Activated T-helper 2 cell treated with anti-CD3 and anti-CD28 coated beads, Interferon-gamma antibody, Interleukin-2, Interleukin-4, amounts not matched to agents 10 μg/mL and 5 μg/mL and 100 μg/mL, durations not matched to agents 14 hours and 24 hours and 36 hours (primary cell): ENCODE results near the gene NFKBIL1. TPM values are rescaled to one million over a fixed set of nuclear protein-coding genes. Genes with fewer than 3 reads are reported as not detected.
"Not testable (repeated sequence)": the region's sequence is repeated elsewhere in the genome, so short reads cannot be mapped to it uniquely, and the experiment has no call there.

Source experiments
- DNase-seq: peaks from one replicate; pipeline ENCODE4 v3.0.0; 2021; ENCODE audit warnings: low spot score
- H3K27ac Mint-ChIP-seq: one replicate; pipeline ENCODE4 v1.8.0; 2021; ENCODE audit warnings: mixed read lengths
- H3K27me3 Mint-ChIP-seq: one replicate; pipeline ENCODE4 v1.8.0; 2021; ENCODE audit warnings: low read depth, mixed read lengths
- H3K36me3 Mint-ChIP-seq: one replicate; pipeline ENCODE4 v1.8.0; 2021; ENCODE audit warnings: low read depth, mixed read lengths
- H3K4me1 Mint-ChIP-seq: one replicate; pipeline ENCODE4 v1.8.0; 2021; ENCODE audit warnings: low read depth, mixed read lengths
- H3K4me3 Mint-ChIP-seq: one replicate; pipeline ENCODE4 v1.8.0; 2021; ENCODE audit warnings: low read depth, mild to moderate bottlenecking, moderate library complexity, mixed read lengths
- H3K9me3 Mint-ChIP-seq: one replicate; pipeline ENCODE4 v1.8.0; 2021; ENCODE audit warnings: mixed read lengths
- intact Hi-C: fragments of 100-400 bp; cut with micrococcal nuclease; formaldehyde crosslinking; loops from one replicate; pipeline ENCODE4 v1.15.1; 2023
- total RNA-seq: library from RNA; stranded (reverse); gene quantifications from 2 replicates; pipeline ENCODE4 v1.2.3, GENCODE V29; 2022

Gene NFKBIL1
- total RNA-seq, 1 donor from 2014 or later = 17.6 TPM

- Mint-ChIP-seq H3K27ac (peak overlapping the region; percentile 89), H3K4me1 (peaks cover 57% of the 10 kb centered on the region), H3K9me3 (no peaks in the 10 kb centered on the region), H3K36me3 (peaks cover 36% of the 10 kb centered on the region), H3K27me3 (no peaks in the 10 kb centered on the region), H3K4me3 (peak overlapping the region; percentile 97)
- no peak for DNase-seq
- intact Hi-C loops = loop anchor here (1.0 kb wide), 2 partner anchors 16 to 30 kb away; no protein-coding TSS in a partner anchor
These were observed 34.2 kb downstream of the NFKBIL1 start for GRCh38 chr6:31581434-31582229.

GRCh38 chr6:31582230-31582643 lies 34.8 kb downstream of the NFKBIL1 start, which contains the start of gene LTB:
Gene LTB, minus strand, starts transcription at chr6:31582424. Its CDS starts 7 bp downstream, at chr6:31582417.
- Mint-ChIP-seq H3K4me3 (peak within 1 kb of the TSS; percentile 97), H3K27ac (peak within 1 kb of the TSS; percentile 89), H3K4me1 (peaks cover 58% of the 10 kb centered on the region), H3K9me3 (no peaks in the 10 kb centered on the region), H3K36me3 (peaks cover 29% of the 10 kb centered on the region), H3K27me3 (no peaks in the 10 kb centered on the region)
- DNase-seq = no peak
- intact Hi-C loops = no loop called here

- peak; percentile 38 for DNase-seq
- peaks cover 47% of the 10 kb centered on the region for H3K4me1 Mint-ChIP-seq
- H3K27me3 Mint-ChIP-seq = no peaks in the 10 kb centered on the region
- no peaks in the 10 kb centered on the region for H3K9me3 Mint-ChIP-seq
- H3K27ac Mint-ChIP-seq = peak overlapping the region; percentile 85
- H3K4me3 Mint-ChIP-seq = peak overlapping the region; percentile 62
- intact Hi-C loops = no loop called here
- H3K36me3 Mint-ChIP-seq = peaks cover 12% of the 10 kb centered on the region
These were observed 38.1 kb downstream of the NFKBIL1 start for GRCh38 chr6:31585491-31585890.

DNA sequence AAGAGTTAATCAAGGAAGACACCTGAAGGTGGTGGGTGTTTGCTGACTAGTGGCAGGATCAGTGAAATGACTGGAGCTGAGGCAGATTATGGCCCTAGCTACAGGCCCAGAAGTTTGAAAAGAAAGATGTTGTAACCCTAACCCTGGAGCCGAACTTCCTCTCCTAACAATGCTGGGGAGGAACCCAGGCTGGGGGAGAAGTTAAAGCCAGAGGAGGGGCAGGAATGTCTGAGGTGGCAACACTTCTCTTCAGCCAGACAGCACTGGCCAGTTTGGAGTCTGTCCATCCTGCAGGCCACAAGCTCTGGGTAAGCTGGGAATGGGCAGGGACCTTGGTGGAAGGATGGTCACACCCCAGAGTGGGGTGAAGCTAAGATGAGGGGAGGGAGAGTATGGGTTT lies 38.6 kb downstream of the NFKBIL1 start, which contains the start of gene LST1:
Gene LST1, plus strand, starts transcription at position 270 of the 400 bp plus-strand sequence. CDS start 1,023 bp downstream, outside the sequence.
- Mint-ChIP-seq H3K9me3 (no peaks in the 10 kb centered on the region), H3K27ac (peak within 1 kb of the TSS; percentile 85), H3K4me3 (peak within 1 kb of the TSS; percentile 75), H3K36me3 (peaks cover 8% of the 10 kb centered on the region), H3K4me1 (peaks cover 45% of the 10 kb centered on the region), H3K27me3 (no peaks in the 10 kb centered on the region)
- intact Hi-C loops = no loop called here
- no peak for DNase-seq

- Mint-ChIP-seq H3K9me3 (no peaks in the 10 kb centered on the region), H3K36me3 (peaks cover 4% of the 10 kb centered on the region), H3K27me3 (no peaks in the 10 kb centered on the region), H3K4me1 (peaks cover 43% of the 10 kb centered on the region), H3K4me3 (peak overlapping the region; percentile 75), H3K27ac (peak overlapping the region; percentile 85)
- DNase-seq = no peak
- intact Hi-C loops = no loop called here
These were observed 39.3 kb downstream of the NFKBIL1 start for GRCh38 chr6:31586599-31587281.

GRCh38 chr6:31587791-31588777 lies 40.7 kb downstream of the NFKBIL1 start:
- DNase-seq = no peak
- H3K36me3 Mint-ChIP-seq = peaks cover 4% of the 10 kb centered on the region
- intact Hi-C loops = no loop called here

DNA sequence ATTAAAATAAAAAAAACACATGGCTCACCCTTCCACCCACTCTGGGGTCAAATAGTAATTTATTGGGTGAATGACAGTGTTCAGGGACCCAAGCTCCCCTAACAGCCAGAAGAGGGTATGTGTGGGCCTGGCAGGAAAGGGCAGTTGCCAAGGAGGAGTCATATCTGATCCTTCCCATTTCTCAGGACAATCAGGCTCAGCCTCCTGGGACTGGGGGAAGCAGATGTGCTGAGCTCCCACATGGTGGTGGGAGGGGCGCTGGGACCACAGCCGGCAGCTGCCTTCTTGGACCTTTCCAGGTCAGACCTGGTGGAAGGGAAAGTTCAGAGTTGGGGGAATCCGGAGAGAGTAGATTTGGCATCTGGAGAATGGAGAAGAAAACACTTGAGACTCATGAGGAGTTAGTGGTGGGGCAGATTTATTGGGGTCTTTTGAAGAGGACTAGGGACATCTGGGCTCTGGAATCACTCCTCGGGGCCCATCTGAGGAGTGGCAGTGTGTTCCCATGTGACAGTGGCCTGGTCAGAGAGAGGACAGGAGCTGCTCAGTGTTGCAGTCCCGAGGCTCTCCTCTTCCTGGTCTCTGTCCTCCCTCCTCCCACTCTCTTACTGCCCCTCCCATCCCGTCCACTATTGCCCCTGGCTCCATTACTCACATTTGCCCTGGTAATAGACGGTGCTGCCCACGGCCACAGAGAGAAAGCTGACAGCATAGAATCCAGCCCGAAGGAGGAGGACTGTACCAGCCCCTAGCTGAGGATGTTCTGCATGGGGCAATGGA lies 41.7 kb downstream of the NFKBIL1 start:
- peak overlapping the region; percentile 9 for H3K27ac Mint-ChIP-seq
- no peaks in the 10 kb centered on the region for H3K9me3 Mint-ChIP-seq
- no peak overlapping the region for H3K4me3 Mint-ChIP-seq
- peaks cover 4% of the 10 kb centered on the region for H3K36me3 Mint-ChIP-seq
- H3K27me3 Mint-ChIP-seq = no peaks in the 10 kb centered on the region
- peaks cover 44% of the 10 kb centered on the region for H3K4me1 Mint-ChIP-seq
- DNase-seq = no peak
- intact Hi-C loops = no loop called here

More at GRCh38 chr6:31587791-31588777, 40.7 kb downstream of the NFKBIL1 start:
- Mint-ChIP-seq H3K4me3 (peak overlapping the region; percentile 73), H3K4me1 (peaks cover 38% of the 10 kb centered on the region), H3K27me3 (no peaks in the 10 kb centered on the region), H3K9me3 (no peaks in the 10 kb centered on the region), H3K27ac (peak overlapping the region; percentile 87)

- H3K27me3 Mint-ChIP-seq, intact Hi-C loops, DNase-seq, H3K4me3 Mint-ChIP-seq, H3K36me3 Mint-ChIP-seq, H3K27ac Mint-ChIP-seq, H3K9me3 Mint-ChIP-seq: not testable (repeated sequence)
- peaks cover 40% of the 10 kb centered on the region for H3K4me1 Mint-ChIP-seq
These were observed 43.3 kb downstream of the NFKBIL1 start for GRCh38 chr6:31590691-31591090.

GRCh38 chr6:31592396-31592771 lies 45.0 kb downstream of the NFKBIL1 start:
- Mint-ChIP-seq H3K27ac (peak overlapping the region; percentile 74), H3K27me3 (no peaks in the 10 kb centered on the region), H3K4me1 (peaks cover 32% of the 10 kb centered on the region), H3K4me3 (peak overlapping the region; percentile 47), H3K9me3 (no peaks in the 10 kb centered on the region), H3K36me3 (peaks cover 4% of the 10 kb centered on the region)
- no peak for DNase-seq
- intact Hi-C loops = no loop called here

DNA sequence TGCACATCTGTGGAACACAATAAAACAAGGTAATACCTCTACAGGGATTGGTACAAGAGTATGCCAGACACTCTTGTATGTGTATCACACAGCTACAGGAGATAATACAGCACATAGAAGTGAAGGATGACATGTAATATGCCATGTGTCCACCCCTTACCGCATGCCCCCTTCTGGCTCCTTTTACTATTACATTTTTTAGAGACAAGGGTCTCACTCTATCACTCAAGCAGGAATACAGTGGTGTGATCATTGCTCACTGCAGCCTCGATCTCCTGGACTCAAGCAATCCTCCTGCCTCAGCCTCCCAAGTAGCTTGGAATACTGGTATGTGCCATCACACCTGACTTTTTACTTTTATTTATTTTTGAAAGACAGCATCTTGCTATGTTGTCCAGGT lies 49.6 kb downstream of the NFKBIL1 start:
- no peak overlapping the region for H3K27ac Mint-ChIP-seq
- DNase-seq = no peak
- no peaks in the 10 kb centered on the region for H3K27me3 Mint-ChIP-seq
- H3K36me3 Mint-ChIP-seq = no peaks in the 10 kb centered on the region
- H3K9me3 Mint-ChIP-seq = no peaks in the 10 kb centered on the region
- intact Hi-C loops = loop anchor here (1.0 to 5.0 kb wide), 2 partner anchors 16 to 105 kb away; no protein-coding TSS in a partner anchor
- peaks cover 29% of the 10 kb centered on the region for H3K4me1 Mint-ChIP-seq
- H3K4me3 Mint-ChIP-seq = no peak overlapping the region

- Mint-ChIP-seq H3K4me3 (no peak overlapping the region), H3K4me1 (peaks cover 11% of the 10 kb centered on the region), H3K36me3 (no peaks in the 10 kb centered on the region), H3K27ac (no peak overlapping the region), H3K27me3 (peaks cover 3% of the 10 kb centered on the region), H3K9me3 (no peaks in the 10 kb centered on the region)
- intact Hi-C loops = no loop called here
- no peak for DNase-seq
These were observed 59.9 kb downstream of the NFKBIL1 start for GRCh38 chr6:31607317-31607716.
